Suppressor macrophage treated with lipopolysaccharide for 4 hours (primary cell): Measurements from ENCODE around the gene ANAPC2.

Source experiments
- DNase-seq: peaks from one replicate; pipeline ENCODE4 v3.0.0-alpha.2; 2020

Gene ANAPC2

GRCh38 chr9:137173796-137174664, 14.3 kb downstream of the ANAPC2 start:
- no peak for DNase-seq

- DNase-seq = no peak
Measured at GRCh38 chr9:137172901-137173795, 15.2 kb downstream of the ANAPC2 start.

- no peak for DNase-seq
Measured at GRCh38 chr9:137171149-137171900, 17.0 kb downstream of the ANAPC2 start.

GRCh38 chr9:137170486-137171148, 17.7 kb downstream of the ANAPC2 start:
- no peak for DNase-seq

GRCh38 chr9:137169896-137170358, 18.4 kb downstream of the ANAPC2 start, which contains the start of gene LRRC26:
Gene LRRC26 (minus strand): TSS chr9:137170051. CDS start chr9:137169943, 108 bp downstream.
- no peak for DNase-seq

GRCh38 chr9:137168904-137169856, 19.2 kb downstream of the ANAPC2 start:
- no peak for DNase-seq

GRCh38 chr9:137168573-137168903, 19.8 kb downstream of the ANAPC2 start:
- DNase-seq = no peak

- DNase-seq = no peak
Measured at GRCh38 chr9:137167747-137168572, 20.4 kb downstream of the ANAPC2 start.

- DNase-seq = no peak
Measured at GRCh38 chr9:137167277-137167746, 21.0 kb downstream of the ANAPC2 start.

- no peak for DNase-seq
Measured at GRCh38 chr9:137166380-137167229, 21.8 kb downstream of the ANAPC2 start.

- DNase-seq = no peak
Measured at GRCh38 chr9:137165250-137165836, 23.0 kb downstream of the ANAPC2 start.

GRCh38 chr9:137164370-137165249, 23.8 kb downstream of the ANAPC2 start:
- no peak for DNase-seq

- DNase-seq = no peak
Measured at GRCh38 chr9:137163805-137164204, 24.6 kb downstream of the ANAPC2 start.

GRCh38 chr9:137163365-137163715, 25.0 kb downstream of the ANAPC2 start:
- DNase-seq = no peak

GRCh38 chr9:137162505-137163364, 25.6 kb downstream of the ANAPC2 start:
- DNase-seq = no peak
